ENCODE data around the gene TACSTD2. TPM values are rescaled to one million over a fixed set of nuclear protein-coding genes. Genes with fewer than 3 reads are reported as not detected.
A peak's percentile ranks its signal among the peaks of the same experiment; 100 is the strongest.
"Not testable (repeated sequence)": the region's sequence is repeated elsewhere in the genome, so short reads cannot be mapped to it uniquely, and the experiment has no call there.

The TACSTD2 gene
- total and polyA plus RNA-seq, 8 donors, result 6.0 to 171 (median 13.4) TPM

DNA sequence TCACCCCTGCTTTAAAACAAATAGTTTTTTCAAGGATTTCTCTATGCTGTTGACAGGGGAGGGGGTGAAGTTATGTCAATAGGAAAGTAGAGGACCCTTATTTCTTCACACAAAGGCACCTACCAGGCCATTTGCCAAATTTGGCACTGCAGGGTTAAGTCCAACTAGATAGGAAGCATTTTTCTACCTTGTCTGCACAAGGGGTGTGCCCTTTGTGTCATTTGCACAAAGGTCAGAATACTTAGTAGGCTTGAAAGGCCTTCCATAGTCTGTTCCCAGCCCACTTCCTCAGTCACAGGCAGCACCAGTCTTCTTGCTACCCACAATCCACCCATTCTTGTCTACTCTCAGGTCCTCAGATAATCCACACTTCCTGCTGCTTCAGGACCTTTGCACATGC lies 7.0 kb downstream of the TACSTD2 start:
- Histone ChIP-seq H3K27me3 (no peaks in the 10 kb centered on the region), H3K9me3 (no peaks in the 10 kb centered on the region), H3K36me3 (no peaks in the 10 kb centered on the region), H3K4me1 (peaks cover 0 to 28% of the 10 kb centered on the region in 2 donors), H3K27ac (no peak overlapping the region), H3K4me3 (no peak overlapping the region)
- ATAC-seq, result no peak
- DNase-seq, result no peak
- intact Hi-C loops (cut with DNase I), result no loop called here
- TF ChIP-seq, protein P1, sequence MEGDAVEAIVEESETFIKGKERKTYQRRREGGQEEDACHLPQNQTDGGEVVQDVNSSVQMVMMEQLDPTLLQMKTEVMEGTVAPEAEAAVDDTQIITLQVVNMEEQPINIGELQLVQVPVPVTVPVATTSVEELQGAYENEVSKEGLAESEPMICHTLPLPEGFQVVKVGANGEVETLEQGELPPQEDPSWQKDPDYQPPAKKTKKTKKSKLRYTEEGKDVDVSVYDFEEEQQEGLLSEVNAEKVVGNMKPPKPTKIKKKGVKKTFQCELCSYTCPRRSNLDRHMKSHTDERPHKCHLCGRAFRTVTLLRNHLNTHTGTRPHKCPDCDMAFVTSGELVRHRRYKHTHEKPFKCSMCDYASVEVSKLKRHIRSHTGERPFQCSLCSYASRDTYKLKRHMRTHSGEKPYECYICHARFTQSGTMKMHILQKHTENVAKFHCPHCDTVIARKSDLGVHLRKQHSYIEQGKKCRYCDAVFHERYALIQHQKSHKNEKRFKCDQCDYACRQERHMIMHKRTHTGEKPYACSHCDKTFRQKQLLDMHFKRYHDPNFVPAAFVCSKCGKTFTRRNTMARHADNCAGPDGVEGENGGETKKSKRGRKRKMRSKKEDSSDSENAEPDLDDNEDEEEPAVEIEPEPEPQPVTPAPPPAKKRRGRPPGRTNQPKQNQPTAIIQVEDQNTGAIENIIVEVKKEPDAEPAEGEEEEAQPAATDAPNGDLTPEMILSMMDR (IDR thresholded peaks at IDR 0.05), result no peak

DNA sequence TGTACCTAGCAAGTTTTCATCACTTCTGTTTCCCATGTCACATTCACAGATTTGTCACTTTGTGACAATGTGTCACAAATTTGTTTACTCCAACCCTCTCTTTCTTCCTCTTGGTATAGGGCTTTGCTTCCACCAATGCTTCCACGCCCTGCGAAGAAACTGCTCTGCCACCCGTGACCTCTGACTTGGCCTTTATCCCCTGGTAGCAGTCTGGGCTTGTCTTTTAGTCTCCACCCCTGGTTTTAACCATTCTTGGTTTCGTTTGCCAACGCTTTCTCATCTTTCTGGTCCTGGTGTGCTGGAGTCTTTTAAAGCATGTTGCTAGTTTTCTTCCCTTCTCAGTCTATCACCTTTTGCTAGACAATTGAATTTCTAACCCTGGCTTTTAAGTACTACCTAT lies 8.1 kb downstream of the TACSTD2 start:
- TF ChIP-seq, protein P1 (IDR thresholded peaks at IDR 0.05), result no peak
- Histone ChIP-seq H3K36me3 (no peaks in the 10 kb centered on the region), H3K4me1 (peaks cover 0 to 19% of the 10 kb centered on the region in 2 donors), H3K27me3 (no peaks in the 10 kb centered on the region), H3K4me3 (no peak overlapping the region), H3K27ac (no peak overlapping the region), H3K9me3 (no peaks in the 10 kb centered on the region)
- ATAC-seq (no peak), DNase-seq (no peak)
- intact Hi-C loops (cut with DNase I), result no loop called here

DNA sequence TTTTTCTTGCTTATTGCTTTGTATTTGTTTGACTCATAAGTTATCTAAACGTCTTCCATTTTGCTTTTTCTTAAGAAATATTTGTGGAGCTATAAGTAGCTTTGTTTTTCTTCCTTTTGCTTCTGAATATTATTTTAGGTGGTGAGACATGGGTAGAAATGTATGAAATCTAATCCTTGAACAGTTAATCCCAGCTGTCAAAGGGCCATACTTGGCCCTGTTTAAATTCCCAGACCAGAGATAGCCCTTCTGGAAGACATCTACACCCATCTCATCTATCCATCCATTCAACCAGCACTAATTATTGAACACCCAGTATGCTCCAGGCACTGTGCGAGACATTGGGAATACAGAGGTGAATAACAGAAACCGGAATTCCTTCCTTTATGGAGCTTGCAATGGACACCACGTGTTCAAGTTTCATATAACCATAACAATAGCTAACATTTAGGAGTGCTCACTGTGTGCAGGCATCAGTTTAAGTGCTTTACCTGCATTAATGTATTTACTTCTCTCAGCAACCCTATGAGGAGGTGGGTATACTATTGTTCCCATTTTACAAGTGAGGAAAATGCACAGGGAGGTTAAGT lies 8.7 kb downstream of the TACSTD2 start:
- Histone ChIP-seq H3K36me3 (no peaks in the 10 kb centered on the region), H3K27me3 (no peaks in the 10 kb centered on the region), H3K4me1 (peaks cover 0 to 13% of the 10 kb centered on the region in 2 donors), H3K4me3 (no peak overlapping the region), H3K9me3 (no peaks in the 10 kb centered on the region), H3K27ac (no peak overlapping the region)
- intact Hi-C loops (cut with DNase I), result no loop called here
- TF ChIP-seq, protein P1 (IDR thresholded peaks at IDR 0.05), result no peak
- DNase-seq (no peak), ATAC-seq (no peak)

DNA sequence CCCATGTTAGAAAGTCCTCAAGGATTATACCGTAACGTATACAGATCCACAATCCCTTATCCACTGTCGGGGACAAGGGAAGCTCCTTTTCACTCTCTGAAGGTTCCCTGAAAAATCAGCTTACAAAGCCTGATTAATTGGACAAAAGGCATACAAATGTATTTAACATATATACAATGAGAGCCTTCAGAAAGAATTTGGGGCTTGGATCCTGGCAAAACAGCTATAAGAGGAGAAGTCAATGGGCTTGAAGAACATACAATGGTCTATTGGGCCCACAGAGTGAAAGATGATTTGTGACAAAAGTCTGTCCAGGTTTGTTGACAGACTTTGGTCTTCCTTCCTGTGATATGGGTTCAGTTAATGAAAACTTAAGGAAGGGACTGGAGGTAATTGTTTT lies 10.7 kb downstream of the TACSTD2 start:
- TF ChIP-seq, protein P1 (IDR thresholded peaks at IDR 0.05), result no peak
- no peak overlapping the region for H3K4me3 ChIP-seq
- H3K4me1 ChIP-seq, result peaks cover 0 to 6% of the 10 kb centered on the region in 2 donors
- no peak for ATAC-seq
- no peak for DNase-seq
- no peaks in the 10 kb centered on the region for H3K9me3 ChIP-seq
- no peak overlapping the region for H3K27ac ChIP-seq
- no peaks in the 10 kb centered on the region for H3K36me3 ChIP-seq
- intact Hi-C loops (cut with DNase I), result no loop called here
- H3K27me3 ChIP-seq, result no peaks in the 10 kb centered on the region

DNA sequence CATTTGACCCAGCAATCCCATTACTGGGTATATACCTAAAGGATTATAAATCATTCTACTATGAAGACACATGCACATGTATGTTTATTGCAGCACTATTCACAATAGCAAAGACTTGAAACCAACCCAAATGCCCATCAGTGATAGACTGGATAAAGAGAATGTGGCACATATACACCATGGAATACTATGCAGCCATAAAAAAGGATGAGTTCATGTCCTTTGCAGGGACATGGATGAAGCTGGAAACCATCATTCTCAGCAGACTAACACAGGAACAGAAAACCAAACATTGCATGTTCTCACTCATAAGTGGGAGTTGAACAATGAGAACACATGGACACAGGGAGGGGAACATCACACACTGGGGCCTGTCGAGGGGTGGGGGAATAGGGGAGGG lies 13.3 kb downstream of the TACSTD2 start:
- H3K4me1 ChIP-seq; H3K4me3 ChIP-seq; ATAC-seq; H3K27ac ChIP-seq; H3K27me3 ChIP-seq; H3K9me3 ChIP-seq; intact Hi-C loops (cut with DNase I); H3K36me3 ChIP-seq; DNase-seq: not testable (repeated sequence)

DNA sequence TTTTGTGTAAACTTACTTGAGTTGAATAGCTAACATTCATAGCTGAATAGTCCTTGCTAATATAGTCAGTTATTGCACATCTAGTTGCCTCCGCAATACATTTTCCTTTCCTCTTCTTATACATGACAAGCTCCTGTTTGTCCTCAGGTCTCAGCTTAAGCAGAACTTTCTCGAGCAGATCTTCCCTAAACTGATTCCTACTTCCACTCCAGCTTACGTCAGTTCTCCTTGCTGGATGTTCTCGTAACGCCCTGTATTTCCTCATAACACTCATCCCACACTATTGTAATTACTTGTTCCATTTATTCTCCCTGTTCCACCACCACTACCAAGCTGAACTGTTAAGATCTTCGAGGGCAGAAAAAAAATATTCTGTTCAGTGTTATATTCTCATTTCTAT lies 15.4 kb downstream of the TACSTD2 start:
- peaks cover 0 to 6% of the 10 kb centered on the region in 2 donors for H3K4me1 ChIP-seq
- DNase-seq (no peak), ATAC-seq (peak; percentile 50)
- no peaks in the 10 kb centered on the region for H3K9me3 ChIP-seq
- TF ChIP-seq, protein P1 (IDR thresholded peaks at IDR 0.05), result no peak
- no peaks in the 10 kb centered on the region for H3K36me3 ChIP-seq
- intact Hi-C loops (cut with DNase I), result no loop called here
- no peaks in the 10 kb centered on the region for H3K27me3 ChIP-seq
- H3K4me3 ChIP-seq, result no peak overlapping the region
- no peak overlapping the region for H3K27ac ChIP-seq
